SU-DHL-6 (cell line): ENCODE results near the gene ROBO2.

Source experiments
- EZH2phosphoT487 ChIP-seq: fragments of 200-600 bp; sonication (generic), shearing (Covaris generic); conservative IDR thresholded peaks from 2 replicates; pipeline ENCODE4 v1.6.1; 2018; ENCODE audit warnings: mild to moderate bottlenecking, antibody characterized with exemption, low read length, moderate library complexity, mixed read lengths
- TF ChIP-seq, protein P1 (sequence below): fragments of 200-600 bp; sonication (generic); IDR thresholded peaks from one replicate; pipeline ENCODE4 v1.5.1; 2017; ENCODE audit warnings: antibody characterized with exemption, mild to moderate bottlenecking, low read length, moderate library complexity; ENCODE audit not compliant: insufficient read depth, poor library complexity, severe bottlenecking

DNA sequence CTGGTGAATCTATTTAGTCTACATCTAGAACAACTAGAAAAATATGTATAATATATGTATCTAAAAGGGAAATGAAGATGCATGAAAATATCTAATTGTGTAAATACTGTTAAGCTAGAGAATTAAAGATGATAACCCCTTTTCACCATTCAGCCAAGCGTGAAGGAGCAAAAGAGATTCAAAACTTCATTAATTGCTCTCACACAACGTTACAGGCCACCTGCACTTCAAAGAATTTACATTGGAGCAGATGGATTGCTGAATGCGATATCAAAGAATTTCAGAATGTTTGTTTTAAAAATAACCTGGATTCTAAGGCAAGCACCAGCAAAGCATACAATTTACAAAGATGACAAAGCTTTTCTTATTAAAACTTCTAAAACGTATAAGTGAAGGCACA, 243.2 kb downstream of the ROBO2 start:
- TF ChIP-seq, protein P1, sequence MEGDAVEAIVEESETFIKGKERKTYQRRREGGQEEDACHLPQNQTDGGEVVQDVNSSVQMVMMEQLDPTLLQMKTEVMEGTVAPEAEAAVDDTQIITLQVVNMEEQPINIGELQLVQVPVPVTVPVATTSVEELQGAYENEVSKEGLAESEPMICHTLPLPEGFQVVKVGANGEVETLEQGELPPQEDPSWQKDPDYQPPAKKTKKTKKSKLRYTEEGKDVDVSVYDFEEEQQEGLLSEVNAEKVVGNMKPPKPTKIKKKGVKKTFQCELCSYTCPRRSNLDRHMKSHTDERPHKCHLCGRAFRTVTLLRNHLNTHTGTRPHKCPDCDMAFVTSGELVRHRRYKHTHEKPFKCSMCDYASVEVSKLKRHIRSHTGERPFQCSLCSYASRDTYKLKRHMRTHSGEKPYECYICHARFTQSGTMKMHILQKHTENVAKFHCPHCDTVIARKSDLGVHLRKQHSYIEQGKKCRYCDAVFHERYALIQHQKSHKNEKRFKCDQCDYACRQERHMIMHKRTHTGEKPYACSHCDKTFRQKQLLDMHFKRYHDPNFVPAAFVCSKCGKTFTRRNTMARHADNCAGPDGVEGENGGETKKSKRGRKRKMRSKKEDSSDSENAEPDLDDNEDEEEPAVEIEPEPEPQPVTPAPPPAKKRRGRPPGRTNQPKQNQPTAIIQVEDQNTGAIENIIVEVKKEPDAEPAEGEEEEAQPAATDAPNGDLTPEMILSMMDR = no peak
- TF ChIP-seq EZH2phosphoT487 = no peak
